ENCODE measurements around the gene HTRA3.

The HTRA3 gene

GRCh38 chr4:8272472-8273428 is 3.2 kb downstream of the HTRA3 start:
- ChIA-PET CTCF (interaction anchor here (0.6 to 1.4 kb wide), 2 partner anchors 21 to 50 kb away, joined by 4 read pairs; no protein-coding TSS in a partner anchor), POLR2A (no interaction called here)
- TF ChIP-seq OSR2 (tag by site-specific recombination; IDR thresholded peaks at IDR 0.05) (no peak), ZNF639 (tag by site-specific recombination; IDR thresholded peaks at IDR 0.05) (no peak), EGR2 (tag by site-specific recombination; IDR thresholded peaks at IDR 0.05; ENCODE audit: low read depth) (no peak), ZNF792 (tag by site-specific recombination; IDR thresholded peaks at IDR 0.05) (no peak), ZNF239 (tag by site-specific recombination; IDR thresholded peaks at IDR 0.05) (no peak)
- no peak overlapping the region for H3K27ac ChIP-seq (ENCODE audit: extremely low read depth, low read depth, low read length)
- H3K4me1 ChIP-seq (ENCODE audit: control insufficient read depth, insufficient read depth, low read length), result no peaks in the 10 kb centered on the region
- H3K9me3 ChIP-seq (ENCODE audit: control insufficient read depth, insufficient read depth, low read depth, low read length), result no peaks in the 10 kb centered on the region
- no peak overlapping the region for H3K4me3 ChIP-seq (ENCODE audit: low read depth, low read length)
- H3K36me3 ChIP-seq (ENCODE audit: control insufficient read depth in 2 of 2, insufficient read depth in 1 of 2, low read length in 2 of 2), result no peaks in the 10 kb centered on the region

GRCh38 chr4:8273450-8273849 is 3.9 kb downstream of the HTRA3 start:
- H3K36me3 ChIP-seq (ENCODE audit: control insufficient read depth in 2 of 2, insufficient read depth in 1 of 2, low read length in 2 of 2), result no peaks in the 10 kb centered on the region
- TF ChIP-seq ZNF211 (tag by site-specific recombination; IDR thresholded peaks at IDR 0.05; ENCODE audit: low read depth) (no peak), SP2 (tag by site-specific recombination; IDR thresholded peaks at IDR 0.05) (peak; percentile 17; the same call in 1 of the 2 replicates)
- H3K27ac ChIP-seq (ENCODE audit: extremely low read depth, low read depth, low read length), result no peak overlapping the region
- ChIA-PET POLR2A (no interaction called here), CTCF (no interaction called here)
- H3K4me3 ChIP-seq (ENCODE audit: low read depth, low read length), result no peak overlapping the region
- H3K9me3 ChIP-seq (ENCODE audit: control insufficient read depth, insufficient read depth, low read depth, low read length), result no peaks in the 10 kb centered on the region
- no peaks in the 10 kb centered on the region for H3K4me1 ChIP-seq (ENCODE audit: control insufficient read depth, insufficient read depth, low read length)

GRCh38 chr4:8274066-8274652 is 4.6 kb downstream of the HTRA3 start:
- Histone ChIP-seq H3K27ac (ENCODE audit: extremely low read depth, low read depth, low read length) (no peak overlapping the region), H3K4me1 (ENCODE audit: control insufficient read depth, insufficient read depth, low read length) (no peaks in the 10 kb centered on the region), H3K9me3 (ENCODE audit: control insufficient read depth, insufficient read depth, low read depth, low read length) (no peaks in the 10 kb centered on the region), H3K4me3 (ENCODE audit: low read depth, low read length) (no peak overlapping the region), H3K36me3 (ENCODE audit: control insufficient read depth in 2 of 2, insufficient read depth in 1 of 2, low read length in 2 of 2) (no peaks in the 10 kb centered on the region)
- TF ChIP-seq ZFP41 (tag by site-specific recombination; IDR thresholded peaks at IDR 0.05; ENCODE audit: borderline replicate concordance) (no peak), ZSCAN23 (tag by site-specific recombination; IDR thresholded peaks at IDR 0.05) (no peak)
- CTCF ChIA-PET, result interaction anchor here (0.7 kb wide), 1 partner anchor 8 kb away, joined by 3 read pairs; no protein-coding TSS in a partner anchor
- POLR2A ChIA-PET, result no interaction called here

GRCh38 chr4:8274765-8275547 is 5.4 kb downstream of the HTRA3 start:
- POLR2A ChIA-PET, result no interaction called here
- TF ChIP-seq GLIS2 (tag by site-specific recombination; IDR thresholded peaks at IDR 0.05), result peak; percentile 36; the same call in 1 of the 2 replicates
- TF ChIP-seq ZNF433 (tag by site-specific recombination; IDR thresholded peaks at IDR 0.05; ENCODE audit: low read depth), result no peak
- TF ChIP-seq ZNF670 (tag by site-specific recombination; IDR thresholded peaks at IDR 0.05; ENCODE audit: low read depth), result no peak
- TF ChIP-seq KLF1 (tag by site-specific recombination; IDR thresholded peaks at IDR 0.05), result 0 out of 2 replicates have a peak, but pooled peaks have one; percentile 23
- TF ChIP-seq ZNF19 (tag by site-specific recombination; IDR thresholded peaks at IDR 0.05; ENCODE audit: low read depth), result no peak
- no peak for TF ChIP-seq ZNF211 (tag by site-specific recombination; IDR thresholded peaks at IDR 0.05; ENCODE audit: low read depth)
- TF ChIP-seq ZNF112 (tag by site-specific recombination; IDR thresholded peaks at IDR 0.05), result no peak
- no peak for TF ChIP-seq AEBP2 (tag by site-specific recombination; IDR thresholded peaks at IDR 0.05; ENCODE audit: borderline replicate concordance)
- TF ChIP-seq ZSCAN5A (tag by site-specific recombination; IDR thresholded peaks at IDR 0.05), result no peak
- TF ChIP-seq PRDM4 (tag by site-specific recombination; IDR thresholded peaks at IDR 0.05), result no peak

More at GRCh38 chr4:8274765-8275547, 5.4 kb downstream of the HTRA3 start:
- H3K4me3 ChIP-seq (ENCODE audit: low read depth, low read length), result no peak overlapping the region
- H3K4me1 ChIP-seq (ENCODE audit: control insufficient read depth, insufficient read depth, low read length), result no peaks in the 10 kb centered on the region
- H3K9me3 ChIP-seq (ENCODE audit: control insufficient read depth, insufficient read depth, low read depth, low read length), result no peaks in the 10 kb centered on the region
- H3K36me3 ChIP-seq (ENCODE audit: control insufficient read depth in 2 of 2, insufficient read depth in 1 of 2, low read length in 2 of 2), result no peaks in the 10 kb centered on the region
- no peak overlapping the region for H3K27ac ChIP-seq (ENCODE audit: extremely low read depth, low read depth, low read length)
- CTCF ChIA-PET, result interaction anchor here (0.7 kb wide), 1 partner anchor 9 kb away, joined by 3 read pairs; no protein-coding TSS in a partner anchor

All from HEK293 (cell line).